GM19372 (cell line): ENCODE data around the gene ENTPD8.
"Not testable (repeated sequence)": the region's sequence is repeated elsewhere in the genome, so short reads cannot be mapped to it uniquely, and the experiment has no call there.

ENCODE experiments used
- ATAC-seq: cut with Tn5 transposase; IDR thresholded peaks from one replicate; pipeline ENCODE4 v1.9.1; 2021; ENCODE audit warnings: mild to moderate bottlenecking, low read depth, moderate library complexity; ENCODE audit not compliant: unreplicated experiment

The ENTPD8 gene

DNA sequence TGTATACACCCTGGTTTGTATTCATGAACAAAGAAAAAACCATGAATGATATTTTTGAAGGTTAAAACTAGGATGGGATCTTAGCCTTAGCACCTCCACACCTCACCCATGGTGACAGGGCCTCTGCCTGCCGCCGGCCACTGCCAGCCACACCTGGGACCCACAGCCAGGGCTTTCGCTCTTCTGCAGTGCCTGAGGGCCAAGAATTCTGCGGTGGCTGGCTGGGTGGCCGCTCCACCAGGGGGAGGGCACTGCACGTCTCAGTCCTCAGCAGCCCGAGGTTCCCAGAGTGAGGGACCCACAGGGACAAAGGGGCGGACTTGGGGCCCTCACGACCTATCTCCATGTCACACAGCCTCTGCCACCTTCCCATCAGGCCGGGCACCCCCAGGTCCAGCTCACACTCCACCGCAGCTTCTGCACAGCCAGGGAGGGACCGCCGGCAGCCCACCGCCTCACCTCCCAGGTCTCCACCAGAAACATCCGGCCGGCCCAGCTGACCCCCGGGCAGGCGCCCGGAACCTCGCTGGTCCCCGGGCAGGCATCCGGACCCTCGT is 25.1 kb downstream of the ENTPD8 start:
- ATAC-seq, result no peak

- no peak for ATAC-seq
Measured at GRCh38 chr9:137415451-137415850, 25.7 kb downstream of the ENTPD8 start.

GRCh38 chr9:137412431-137412830 is 28.7 kb downstream of the ENTPD8 start:
- ATAC-seq, result no peak

DNA sequence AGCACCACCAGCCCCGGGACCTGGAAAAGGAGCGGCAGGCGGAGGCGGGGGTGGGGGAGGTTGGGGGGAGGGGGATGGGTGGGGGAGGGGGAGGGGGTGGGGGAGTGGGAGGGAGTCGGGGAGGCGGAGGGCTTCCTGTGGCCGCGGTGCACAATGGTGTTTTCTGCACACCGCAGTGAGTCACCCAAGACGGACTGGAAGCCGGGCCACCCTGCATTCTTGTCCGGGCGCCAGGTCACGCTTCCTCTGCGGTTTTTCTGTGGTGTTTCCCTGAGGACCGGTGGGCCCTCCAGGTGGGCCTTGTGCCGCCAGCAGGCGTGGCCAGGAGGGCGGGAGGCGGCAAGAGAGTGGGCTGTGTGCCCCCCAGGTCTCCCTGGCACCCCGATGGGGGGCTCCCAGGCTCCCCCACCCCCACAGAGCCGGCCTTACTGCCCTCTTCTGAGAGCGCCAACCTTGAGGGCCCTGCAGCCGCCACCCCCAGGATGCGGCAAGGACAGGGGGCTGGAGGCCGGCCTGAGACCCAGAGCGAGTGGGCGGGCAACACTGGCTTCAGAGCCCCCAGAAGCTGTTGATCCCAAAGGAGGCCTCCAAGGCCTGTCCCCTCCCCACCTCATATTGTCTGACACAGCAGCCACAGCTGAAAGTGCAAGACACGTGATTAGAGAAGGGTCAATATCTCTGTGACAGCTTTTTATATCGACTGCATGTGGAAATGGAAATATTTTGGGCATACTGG is 29.3 kb downstream of the ENTPD8 start:
- no peak for ATAC-seq

- no peak for ATAC-seq
Measured at GRCh38 chr9:137411260-137411644, 29.9 kb downstream of the ENTPD8 start.

DNA sequence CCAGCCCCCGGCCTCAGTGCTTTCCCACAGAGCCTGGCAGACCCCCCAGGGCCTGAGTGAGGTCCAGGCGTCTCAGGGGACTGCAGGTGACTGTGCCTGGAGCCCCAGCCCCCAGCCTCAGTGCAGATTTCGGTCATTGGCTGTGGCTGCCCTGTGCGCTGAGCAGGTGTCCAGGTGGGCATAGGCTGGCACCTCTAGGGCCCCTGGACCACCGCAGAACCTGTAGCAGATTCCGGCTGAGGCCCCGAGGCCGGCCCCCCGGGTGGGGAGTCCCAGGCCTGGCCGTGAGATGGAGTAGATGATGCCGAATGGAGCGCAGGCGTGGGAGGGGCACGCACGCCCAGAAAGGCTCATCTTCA is 30.3 kb downstream of the ENTPD8 start:
- no peak for ATAC-seq

DNA sequence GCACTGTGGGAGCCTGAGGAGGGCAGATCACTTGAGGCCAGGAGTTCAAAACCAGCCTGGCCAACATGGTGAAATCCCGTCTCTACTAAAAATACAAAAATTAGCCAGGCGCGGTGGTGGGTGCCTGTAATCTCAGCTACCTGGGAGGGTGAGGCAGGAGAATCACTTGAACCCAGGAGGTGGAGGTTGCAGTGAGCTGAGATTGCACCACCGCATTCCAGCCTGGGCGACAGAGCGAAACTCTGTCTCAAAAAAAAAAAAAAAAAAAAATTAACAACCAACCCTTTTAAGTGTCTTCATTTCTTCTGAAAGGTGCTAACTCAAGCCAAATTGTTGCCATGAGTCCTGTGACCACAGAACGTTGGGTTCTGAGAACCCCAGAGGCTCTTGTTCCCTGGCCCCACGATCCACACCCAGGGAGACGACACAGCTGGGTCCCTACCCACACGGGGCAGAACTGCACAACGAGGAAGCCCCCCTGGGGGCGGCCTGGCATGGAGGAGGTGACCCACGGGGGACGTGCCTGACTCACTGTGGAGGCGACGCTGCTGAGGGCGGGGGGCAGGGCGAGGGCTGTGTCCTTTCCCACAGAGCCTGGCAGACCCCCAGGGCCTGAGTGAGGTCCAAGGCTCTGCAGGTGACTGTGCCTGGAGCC is 30.8 kb downstream of the ENTPD8 start:
- ATAC-seq, result not testable (repeated sequence)

GRCh38 chr9:137409515-137409914 is 31.6 kb downstream of the ENTPD8 start:
- ATAC-seq, result no peak

GRCh38 chr9:137408651-137409405 is 32.3 kb downstream of the ENTPD8 start:
- ATAC-seq, result no peak

- ATAC-seq, result no peak
Measured at GRCh38 chr9:137407590-137408300, 33.4 kb downstream of the ENTPD8 start.

DNA sequence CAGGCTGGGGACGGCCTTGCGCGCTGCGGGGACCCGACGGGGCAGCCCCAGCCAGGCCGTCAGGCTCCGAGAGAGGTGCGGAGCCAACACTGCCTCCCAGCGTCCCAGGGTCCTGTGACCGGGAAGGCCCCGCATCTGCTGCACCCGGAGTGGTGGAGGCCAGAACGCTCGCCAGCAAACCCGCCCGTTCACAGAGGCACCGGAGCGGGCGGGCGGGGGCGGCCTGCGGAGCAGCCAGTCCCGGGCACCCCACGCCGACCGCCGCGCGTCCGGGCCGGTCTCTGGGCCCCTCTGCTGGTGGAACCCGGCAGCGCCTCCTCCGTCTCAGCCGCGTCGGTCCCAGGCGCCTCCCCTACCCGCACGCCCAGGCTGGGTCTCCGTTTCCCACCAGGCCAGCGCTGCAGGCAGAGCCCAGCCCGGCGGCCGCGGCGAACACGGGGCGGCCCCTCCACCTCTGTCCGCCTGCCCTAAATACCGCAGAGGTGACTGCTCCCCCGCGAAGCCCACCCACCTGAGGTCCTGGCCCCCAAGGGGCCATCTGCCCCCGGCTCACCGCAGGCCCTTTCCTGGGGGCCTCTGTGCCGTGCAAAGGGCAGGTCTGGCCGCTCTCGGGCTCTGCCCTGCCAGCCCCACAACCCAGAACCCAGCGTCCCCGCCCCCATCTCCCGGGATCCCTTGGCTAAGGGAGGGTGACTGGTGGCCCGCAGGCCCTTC is 34.1 kb downstream of the ENTPD8 start:
- no peak for ATAC-seq

DNA sequence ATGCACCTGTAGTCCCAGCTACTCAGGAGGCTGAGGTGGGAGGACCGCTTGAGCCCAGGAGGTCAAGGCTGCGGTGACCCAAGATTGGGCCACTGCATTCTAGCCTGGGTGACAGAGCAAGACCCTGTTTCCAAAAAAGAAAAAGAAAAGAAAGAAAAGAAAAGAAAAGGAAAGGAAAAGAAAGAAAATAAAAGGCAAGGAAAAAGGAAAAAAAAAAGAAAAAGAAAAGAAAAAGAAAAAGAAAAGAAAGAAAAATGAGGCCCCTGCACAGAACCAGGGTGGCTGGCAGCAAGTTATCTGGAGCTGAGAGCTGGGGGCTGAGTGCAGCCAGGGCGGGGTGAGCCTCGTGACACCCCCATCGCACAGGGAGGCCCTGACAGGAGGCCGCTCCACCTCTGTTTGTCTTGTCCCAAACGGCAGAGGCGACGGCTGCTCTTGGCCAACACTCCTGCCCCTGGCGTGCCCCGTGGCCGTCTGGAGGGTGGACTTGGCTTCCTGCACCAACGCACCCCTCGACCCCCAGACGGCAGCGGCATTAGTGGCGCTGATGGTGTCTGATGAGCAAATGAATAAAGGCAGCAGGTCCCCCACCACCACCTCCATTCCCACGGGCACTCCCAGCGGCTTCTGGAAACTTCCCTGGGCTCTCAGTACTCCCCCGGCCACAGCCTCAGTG is 34.9 kb downstream of the ENTPD8 start:
- ATAC-seq, result no peak

GRCh38 chr9:137405677-137406081 is 35.5 kb downstream of the ENTPD8 start:
- ATAC-seq, result no peak

DNA sequence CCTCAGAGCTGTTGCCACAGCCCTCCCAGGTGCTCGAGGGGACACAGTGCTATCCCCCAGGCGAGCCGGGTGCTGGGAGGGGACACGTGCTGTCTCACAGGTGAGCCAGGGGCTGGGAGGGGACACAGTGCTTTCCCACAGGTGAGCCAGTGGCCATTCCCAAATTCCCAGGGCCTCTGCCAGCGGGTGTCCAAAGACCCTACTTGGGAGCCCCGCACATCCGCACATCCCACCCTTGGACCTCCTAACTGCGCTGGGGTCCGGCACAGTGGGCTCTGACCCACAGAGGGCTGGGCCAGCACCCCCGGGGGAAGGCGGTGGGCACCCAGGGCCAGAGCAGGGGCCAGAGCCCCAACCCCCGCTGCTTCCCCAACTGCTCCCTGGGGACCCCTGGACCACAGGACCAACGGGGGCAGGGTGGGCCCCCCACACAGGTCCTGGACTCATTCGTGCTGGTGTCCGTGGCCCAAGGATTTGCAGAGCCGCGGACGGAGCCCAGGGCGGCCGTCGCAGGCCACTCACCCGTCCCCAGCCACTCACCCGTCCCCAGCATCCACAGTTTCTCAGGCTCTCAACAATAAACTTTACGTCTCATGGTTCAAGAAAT is 36.1 kb downstream of the ENTPD8 start:
- ATAC-seq, result no peak

DNA sequence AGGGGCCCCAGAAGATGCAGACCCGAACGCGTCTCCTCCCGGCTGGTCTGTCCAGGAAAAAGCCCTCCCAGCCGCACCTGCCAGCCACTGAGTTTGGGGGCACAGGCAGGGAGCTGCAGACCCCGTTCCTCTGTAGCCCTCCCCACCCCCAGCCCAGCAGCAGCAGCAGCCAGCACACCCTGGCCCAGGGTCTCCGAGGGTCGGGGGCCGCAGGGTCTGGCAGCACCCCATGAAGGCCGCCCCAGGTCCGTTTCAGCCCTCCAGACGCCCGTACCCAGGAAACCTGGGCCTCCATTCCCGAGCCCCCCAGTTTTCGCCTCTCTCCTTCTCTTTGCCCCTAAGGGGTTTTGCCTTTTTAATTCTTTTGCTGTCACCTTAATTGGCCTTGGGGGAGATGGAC is 37.9 kb downstream of the ENTPD8 start:
- no peak for ATAC-seq

- ATAC-seq, result no peak
Measured at GRCh38 chr9:137402746-137403145, 38.4 kb downstream of the ENTPD8 start.

DNA sequence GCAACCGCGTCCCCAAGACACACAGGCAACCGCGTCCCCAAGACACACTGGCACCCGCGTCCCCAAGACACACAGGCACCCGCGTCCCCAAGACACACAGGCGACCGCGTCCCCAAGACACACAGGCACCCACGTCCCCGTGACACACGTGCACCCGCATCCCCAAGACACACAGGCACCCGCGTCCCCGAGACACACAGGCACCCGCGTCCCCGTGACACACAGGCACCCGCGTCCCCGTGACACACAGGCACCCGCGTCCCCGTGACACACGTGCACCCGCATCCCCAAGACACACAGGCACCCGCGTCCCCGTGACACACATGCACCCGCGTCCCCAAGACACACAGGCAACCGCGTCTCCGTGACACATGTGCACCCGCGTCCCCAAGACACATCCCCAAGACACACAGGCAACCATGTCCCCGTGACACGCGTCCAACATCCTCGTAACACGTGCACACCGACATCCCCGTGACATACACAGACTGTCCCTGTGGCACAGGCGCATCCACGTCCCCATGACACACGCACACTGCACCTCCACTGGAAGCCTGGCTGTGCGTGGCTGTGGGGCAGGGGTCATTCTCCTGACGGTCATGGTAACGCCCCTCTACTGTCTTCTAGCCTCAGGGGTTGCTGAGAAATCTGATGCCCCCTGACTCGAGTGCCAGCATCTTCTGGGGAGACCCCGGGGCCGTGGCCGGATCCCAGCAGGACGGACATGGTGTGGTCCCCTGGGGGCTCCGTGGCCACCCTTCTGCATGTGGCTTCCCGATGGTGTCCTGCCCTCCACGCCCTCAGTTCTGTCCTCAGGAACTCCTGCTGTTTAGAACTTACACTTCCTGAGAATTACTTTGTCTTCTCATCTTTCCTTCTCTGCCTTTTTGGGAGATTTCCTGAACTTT is 42.3 kb downstream of the ENTPD8 start:
- ATAC-seq, result no peak
